Measurements from ENCODE around the gene LSMEM2. TPM values are rescaled to one million over a fixed set of nuclear protein-coding genes. Genes with fewer than 3 reads are reported as not detected.
A peak's percentile ranks its signal among the peaks of the same experiment; 100 is the strongest.

Gene LSMEM2
- total and polyA plus RNA-seq, 2 of the 8 experiments (the other 6 are each of a cell fraction or from before 2014, with no cell fraction given): 0.58 to 0.68 TPM

DNA sequence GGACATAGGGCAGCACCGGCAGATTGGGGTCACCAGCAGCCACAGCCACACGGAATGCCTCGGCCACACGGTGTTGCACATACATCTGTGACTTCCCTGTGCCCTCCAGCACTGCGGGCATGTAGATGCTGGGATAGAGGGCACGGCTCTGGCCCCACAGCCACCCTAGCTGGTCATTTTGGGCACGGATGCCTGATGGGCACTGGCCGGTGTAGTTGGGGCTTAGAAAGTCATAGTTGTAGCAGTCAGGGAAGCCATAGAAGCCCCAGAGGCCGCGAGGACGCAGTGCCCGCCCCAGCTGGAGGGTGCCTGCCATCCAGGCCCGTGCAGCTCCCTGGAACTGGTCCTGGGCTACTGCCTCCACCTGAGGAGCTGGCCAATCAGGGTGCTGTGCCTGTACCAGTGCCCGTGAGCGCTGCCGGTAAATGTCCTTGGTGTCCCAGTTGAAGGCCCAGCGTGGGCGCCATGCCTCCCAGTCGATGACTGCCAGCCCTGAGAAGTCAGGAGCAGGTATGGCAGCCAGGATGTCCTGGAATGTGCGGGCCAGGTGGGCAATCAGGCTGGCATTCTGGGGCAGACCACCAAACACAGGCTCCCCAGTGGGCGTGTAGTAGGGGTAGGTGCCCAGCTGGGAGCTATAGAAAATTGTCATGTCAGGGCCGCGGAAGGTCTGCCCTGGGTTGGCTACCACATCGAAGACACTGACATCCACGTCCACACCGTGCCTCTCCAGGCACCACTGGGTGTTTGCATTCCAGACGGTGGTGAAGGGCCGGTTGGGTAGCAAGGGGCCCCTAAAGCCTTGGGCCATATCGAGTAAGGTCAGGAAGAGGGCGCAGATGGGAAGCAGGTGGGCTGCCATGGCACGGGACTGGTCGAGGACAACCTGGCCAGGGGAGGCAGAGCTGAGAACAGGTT, 23.5 kb downstream of the LSMEM2 start:
- H3K14ac ChIP-seq (ENCODE audit: insufficient read length): no peak overlapping the region
- H2BK20ac ChIP-seq (ENCODE audit: low read length): no peak overlapping the region
- peak overlapping the region; percentile 41 for H4K8ac ChIP-seq (ENCODE audit: extremely low read depth, insufficient read depth, low read length)
- H3K9ac ChIP-seq (replicated peaks in 1 of 4; ENCODE audit: extremely low read depth in 1 of 4, low read depth in 3 of 4, low read length in 3 of 4): no peak overlapping the region; a peak in 1 of 7 replicates
- H3K18ac ChIP-seq (ENCODE audit: extremely low read depth, low read length): no peak overlapping the region
- ChIA-PET CTCF (ENCODE audit: partially characterized antibody) (interaction anchor here (0.7 to 3.6 kb wide), 10 partner anchors 8 to 232 kb away, joined by 3 to 24 read pairs (median 4); partner anchors contain the start of genes HYAL2 and IFRD2), POLR2A (ENCODE audit: partially characterized antibody) (interaction anchor here (0.6 to 11.3 kb wide), 8 partner anchors 10 to 76 kb away, joined by 3 to 149 read pairs (median 4); partner anchors contain the start of genes HYAL2, IFRD2 and TUSC2)
- no peaks in the 10 kb centered on the region for H3K36me3 ChIP-seq (ENCODE audit: control insufficient read depth in 2 of 4, insufficient read depth in 4 of 4, low read length in 3 of 4)
- WGBS, 2 experiments (ENCODE audit: extremely low coverage in 1 of 2, insufficient coverage in 1 of 2, insufficient read length in 1 of 2, insufficient replicate concordance in 2 of 2, low coverage in 1 of 2, low lambda C conversion rate in 2 of 2, missing lambda C conversion rate in 1 of 2): 89% methylated on average over 32 of the region's 32 CpGs; no CpG with 5 or more reads in 1 of the 2 experiments
- H2BK5ac ChIP-seq (ENCODE audit: low read depth, low read length): peak overlapping the region; percentile 32; the same call in 1 of the 2 replicates
- H4K91ac ChIP-seq (replicated peaks; ENCODE audit: insufficient read length, low read length): peak overlapping the region; percentile 12
- H2BK120ac ChIP-seq (replicated peaks; ENCODE audit: low read depth, low read length): no peak overlapping the region
- no peak overlapping the region for H3K27ac ChIP-seq (ENCODE audit: low read depth, low read length)
- no peak overlapping the region for H4K5ac ChIP-seq (ENCODE audit: insufficient read length, low read depth, low read length)
- no peak for FAIRE-seq
- H2AFZ ChIP-seq (ENCODE audit: low read length): no peak overlapping the region
- 0 out of 2 replicates have a peak overlapping the region, but pooled peaks have one; percentile 25 for H2BK15ac ChIP-seq (ENCODE audit: low read length)
- H4K20me1 ChIP-seq (replicated peaks in 1 of 2; ENCODE audit: control insufficient read depth in 1 of 2, insufficient read depth in 2 of 2, low read length in 2 of 2): peaks cover 0 to 2% of the 10 kb centered on the region in 2 experiments
- no peak overlapping the region; a peak in 1 of 4 replicates for H3K4me2 ChIP-seq (ENCODE audit: insufficient read depth in 1 of 2, low read depth in 2 of 2, low read length in 2 of 2)
- no peaks in the 10 kb centered on the region; a peak in 1 of 7 replicates for H3K27me3 ChIP-seq (replicated peaks in 1 of 4; ENCODE audit: control insufficient read depth in 3 of 4, extremely low read depth in 1 of 4, insufficient read depth in 3 of 4, low read length in 3 of 4)
- H3K56ac ChIP-seq (replicated peaks; ENCODE audit: insufficient read length, low read depth, low read length): no peak overlapping the region
- no peak for DNase-seq (ENCODE audit: low read depth in 1 of 2, low spot score in 2 of 2)
- peak overlapping the region; percentile 26; the same call in 1 of the 2 replicates for H2AK5ac ChIP-seq (ENCODE audit: low read depth, low read length)
- H3K23ac ChIP-seq (ENCODE audit: insufficient read length): no peak overlapping the region
- no peaks in the 10 kb centered on the region for H3K79me2 ChIP-seq (ENCODE audit: control insufficient read depth in 1 of 2, insufficient read depth in 2 of 2, low read length in 2 of 2)
- peaks cover 5% of the 10 kb centered on the region; the same call in 1 of the 2 replicates for H3K23me2 ChIP-seq (ENCODE audit: low read depth, low read length)
- no peak overlapping the region for H3K4ac ChIP-seq (replicated peaks; ENCODE audit: insufficient read length, low read depth, low read length)
- H3K4me1 ChIP-seq (replicated peaks in 1 of 4; ENCODE audit: control insufficient read depth in 3 of 4, insufficient read depth in 4 of 4, low read length in 3 of 4): peaks cover 0 to 26% (median 12%) of the 10 kb centered on the region in 4 experiments; a peak in 6 of 7 replicates
- H3K9me3 ChIP-seq (ENCODE audit: insufficient read depth in 2 of 2, low read depth in 1 of 2, low read length in 1 of 2): peaks cover 6 to 8% of the 10 kb centered on the region in 2 experiments; a peak in 3 of 4 replicates
- H3K79me1 ChIP-seq (ENCODE audit: low read depth, low read length): no peaks in the 10 kb centered on the region
- H2BK12ac ChIP-seq (ENCODE audit: low read depth, low read length): peak overlapping the region; percentile 77; the same call in 1 of the 2 replicates
- H3K4me3 ChIP-seq (ENCODE audit: extremely low read depth in 1 of 4, insufficient read depth in 2 of 4, low read depth in 3 of 4, low read length in 4 of 4): no peak overlapping the region
- TF ChIP-seq POLR2A (IDR thresholded peaks at IDR 0.05; ENCODE audit: control extremely low read depth in 1 of 2, low read depth in 2 of 2, low read length in 2 of 2): no peak
- TF ChIP-seq NANOG (IDR thresholded peaks at IDR 0.05; ENCODE audit: insufficient read depth, low read depth, low read length, poor library complexity, severe bottlenecking): no peak
- no peak for TF ChIP-seq RXRA (IDR thresholded peaks at IDR 0.05; ENCODE audit: insufficient read depth, low read depth, low read length)
- no peak for TF ChIP-seq JUN (IDR thresholded peaks at IDR 0.05; ENCODE audit: low read depth, low read length)
- no peak for TF ChIP-seq CTBP2 (IDR thresholded peaks at IDR 0.05; ENCODE audit: borderline replicate concordance, insufficient read depth, insufficient read length, low read length)
- TF ChIP-seq EZH2 (IDR thresholded peaks at IDR 0.05; ENCODE audit: low read depth, low read length, severe bottlenecking): no peak
- TF ChIP-seq SAP30 (IDR thresholded peaks at IDR 0.05; ENCODE audit: insufficient read depth, insufficient replicate concordance, low read length): no peak
